GM19193 (cell line): ENCODE measurements around the gene SPPL2B.

Experiments used
- POLR2A ChIP-seq: IDR thresholded peaks from 4 replicates; pipeline ENCODE4 v1.6.1; 2011; ENCODE audit not compliant: insufficient read depth, insufficient read length; ENCODE audit errors: extremely low read depth

SPPL2B gene

DNA sequence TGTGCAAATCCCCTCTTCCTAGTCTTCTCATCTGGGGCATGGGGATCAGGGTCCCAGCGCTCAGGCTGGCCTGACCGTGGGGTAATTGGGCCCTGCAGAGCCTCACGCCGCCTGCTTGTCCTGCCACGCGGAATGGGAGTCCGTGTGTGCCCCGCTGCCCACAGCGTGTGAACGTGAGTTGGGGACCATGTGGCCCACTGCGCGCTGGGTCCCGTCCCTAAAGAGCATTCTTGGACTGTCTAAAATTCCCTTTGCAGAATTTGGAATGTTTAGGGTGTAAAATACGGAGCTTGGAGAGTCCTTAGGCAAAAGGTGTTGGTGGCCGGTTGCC lies 34.5 kb downstream of the SPPL2B start:
- TF ChIP-seq POLR2A = no peak

DNA sequence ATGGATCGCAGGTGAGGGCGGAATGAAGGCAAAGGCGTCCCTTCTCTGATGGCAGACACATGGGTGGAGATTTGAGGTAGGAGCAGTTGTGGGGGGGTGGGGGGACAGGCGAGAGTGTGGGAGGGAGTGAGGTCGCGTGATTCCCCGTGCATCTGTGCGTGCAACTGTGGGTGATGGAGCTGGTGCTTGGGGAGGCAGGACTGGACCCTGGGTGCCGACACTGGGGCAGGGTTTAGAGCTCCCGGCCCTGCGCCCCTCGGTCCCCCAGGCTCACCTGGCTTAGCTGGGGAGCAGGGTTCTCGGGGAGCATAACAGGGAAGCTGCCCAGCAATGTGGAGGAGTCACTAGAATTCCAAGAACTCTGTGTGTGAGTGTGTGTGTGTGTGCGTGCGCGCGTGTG lies 34.9 kb downstream of the SPPL2B start:
- no peak for TF ChIP-seq POLR2A

- TF ChIP-seq POLR2A = no peak
Observed at GRCh38 chr19:2365201-2365970, 36.9 kb downstream of the SPPL2B start.

DNA sequence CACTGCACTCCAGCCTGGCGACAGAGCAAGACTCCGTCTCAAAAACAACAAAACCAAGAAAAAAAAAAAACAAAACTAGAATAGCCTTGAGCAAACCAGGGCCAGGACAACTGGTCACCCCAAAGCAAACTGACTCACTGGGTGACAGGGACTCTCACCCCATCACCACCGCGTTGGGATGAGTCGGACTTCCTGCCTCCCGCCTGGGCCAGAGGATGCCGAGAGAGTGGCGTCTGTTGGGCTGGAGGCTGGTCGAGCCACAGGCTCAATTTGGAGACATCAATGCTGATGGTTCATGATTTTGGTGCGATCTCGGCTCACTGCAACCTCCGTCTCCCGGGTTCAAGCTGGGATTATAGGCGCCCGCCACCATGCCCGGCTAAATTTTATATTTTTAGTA lies 43.2 kb downstream of the SPPL2B start:
- no peak for TF ChIP-seq POLR2A

DNA sequence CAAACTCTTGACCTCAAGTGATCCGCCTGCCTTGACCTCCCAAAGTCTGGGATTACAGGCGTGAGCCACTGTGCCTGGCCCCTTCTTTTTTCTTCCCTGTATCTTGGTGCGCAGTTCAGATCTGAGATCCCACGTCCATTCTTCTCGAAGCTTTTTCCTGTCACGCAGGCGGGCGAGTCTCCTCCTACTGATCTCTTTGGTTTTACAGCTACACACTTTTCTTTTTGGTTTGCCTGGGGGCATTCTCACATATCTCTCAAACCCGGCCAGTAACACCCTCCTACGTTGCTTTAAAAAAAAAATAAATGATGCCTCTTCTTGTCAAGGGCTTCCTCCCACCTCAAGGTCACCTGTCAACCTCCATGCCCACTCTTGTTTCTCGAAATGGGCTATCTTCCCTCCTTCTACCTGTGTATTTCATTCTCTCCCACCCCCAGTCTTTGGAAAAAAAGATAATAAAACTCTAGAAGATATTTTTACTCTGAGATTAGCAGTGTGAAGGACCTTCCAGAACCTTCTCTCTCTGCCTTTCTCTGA lies 43.7 kb downstream of the SPPL2B start:
- no peak for TF ChIP-seq POLR2A

DNA sequence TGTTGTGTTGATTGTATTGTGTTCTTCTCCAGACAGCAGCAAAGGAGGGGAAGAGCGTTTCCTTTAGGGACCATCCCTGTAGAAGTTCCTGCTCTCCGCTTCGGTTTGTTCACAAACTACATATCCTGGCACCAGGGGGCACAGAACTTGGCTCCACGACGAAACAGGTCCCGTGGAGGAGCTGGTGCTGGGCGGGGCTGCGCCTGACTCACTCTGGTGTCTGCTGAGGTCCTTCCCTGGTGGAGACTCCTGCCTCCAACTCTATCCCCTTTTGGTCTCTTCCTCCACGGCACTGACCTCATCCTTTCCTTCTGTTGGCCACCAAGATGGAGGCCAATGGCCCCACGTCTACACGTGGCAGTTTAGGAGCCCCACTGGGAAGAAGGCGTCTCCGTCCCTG lies 46.3 kb downstream of the SPPL2B start:
- no peak for TF ChIP-seq POLR2A

GRCh38 chr19:2375353-2376121 lies 47.1 kb downstream of the SPPL2B start:
- no peak for TF ChIP-seq POLR2A

- TF ChIP-seq POLR2A = no peak
Observed at GRCh38 chr19:2376784-2377519, 48.5 kb downstream of the SPPL2B start.

- TF ChIP-seq POLR2A = no peak
Observed at GRCh38 chr19:2380567-2380966, 52.1 kb downstream of the SPPL2B start.

DNA sequence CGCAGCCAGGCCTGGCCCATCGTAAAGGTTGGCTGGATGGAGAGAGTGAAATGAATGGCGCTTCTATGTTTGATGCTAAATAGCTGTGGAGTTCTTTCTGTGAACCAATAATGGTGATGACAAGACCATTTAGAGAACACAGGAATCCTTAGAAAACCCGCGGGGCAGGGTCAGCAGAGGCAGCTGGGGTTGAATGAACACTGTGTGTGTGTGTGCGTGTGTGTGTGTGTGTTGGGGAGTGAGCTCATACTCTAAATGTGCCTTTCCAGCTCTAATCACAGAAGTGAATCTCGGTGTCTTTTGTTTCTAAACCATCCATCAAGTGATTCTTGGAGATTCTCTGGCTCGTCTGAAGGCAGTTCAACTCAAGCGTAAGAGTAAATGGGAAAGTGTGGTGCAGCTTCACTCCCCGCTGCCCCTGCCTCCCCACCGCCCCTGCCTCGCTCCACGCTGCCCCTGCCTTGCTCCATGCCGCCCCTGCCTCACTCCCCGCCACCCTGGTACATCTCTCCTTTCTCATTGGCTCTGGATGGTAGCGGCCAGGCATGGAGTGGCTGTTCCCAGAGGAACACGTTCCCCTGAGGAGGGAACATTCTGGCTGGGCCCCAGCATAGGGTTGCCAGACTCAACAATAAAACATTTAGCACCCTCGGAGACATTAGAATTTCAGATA lies 52.8 kb downstream of the SPPL2B start:
- TF ChIP-seq POLR2A = no peak

- no peak for TF ChIP-seq POLR2A
Observed at GRCh38 chr19:2382530-2383222, 54.2 kb downstream of the SPPL2B start.

DNA sequence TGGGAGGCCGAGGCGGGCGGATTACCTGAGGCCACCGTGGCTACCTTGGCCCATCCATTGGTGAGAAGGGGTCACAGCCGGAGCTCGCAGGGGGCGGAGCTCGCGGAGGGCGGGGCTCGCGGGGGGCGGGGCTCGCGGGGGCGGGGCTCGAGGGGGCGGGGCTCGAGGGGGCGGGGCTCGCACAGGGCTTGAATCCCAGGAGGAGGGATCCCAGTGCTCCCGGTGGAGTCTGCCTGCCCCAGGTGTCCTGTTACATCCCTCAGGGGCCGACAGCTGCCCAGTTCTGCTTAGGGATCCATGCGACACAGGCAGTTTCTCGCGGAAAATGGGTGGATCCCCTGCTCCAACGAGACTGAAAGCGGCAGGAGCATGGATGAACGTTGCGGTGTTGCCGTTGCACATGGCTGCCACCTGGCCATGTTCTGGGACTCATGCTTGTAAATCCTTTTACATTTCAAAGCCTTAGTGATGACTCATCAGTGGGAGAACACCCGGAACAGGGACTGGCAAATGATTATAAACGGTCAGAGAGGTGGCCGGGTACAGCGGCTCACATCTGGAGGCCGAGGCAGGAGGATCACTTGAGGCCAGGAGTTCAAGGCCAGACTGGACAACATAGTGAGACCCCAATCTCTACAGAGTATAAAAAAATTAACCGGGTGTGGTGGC lies 56.7 kb downstream of the SPPL2B start:
- TF ChIP-seq POLR2A = no peak

- no peak for TF ChIP-seq POLR2A
Observed at GRCh38 chr19:2387367-2388288, 59.1 kb downstream of the SPPL2B start.

DNA sequence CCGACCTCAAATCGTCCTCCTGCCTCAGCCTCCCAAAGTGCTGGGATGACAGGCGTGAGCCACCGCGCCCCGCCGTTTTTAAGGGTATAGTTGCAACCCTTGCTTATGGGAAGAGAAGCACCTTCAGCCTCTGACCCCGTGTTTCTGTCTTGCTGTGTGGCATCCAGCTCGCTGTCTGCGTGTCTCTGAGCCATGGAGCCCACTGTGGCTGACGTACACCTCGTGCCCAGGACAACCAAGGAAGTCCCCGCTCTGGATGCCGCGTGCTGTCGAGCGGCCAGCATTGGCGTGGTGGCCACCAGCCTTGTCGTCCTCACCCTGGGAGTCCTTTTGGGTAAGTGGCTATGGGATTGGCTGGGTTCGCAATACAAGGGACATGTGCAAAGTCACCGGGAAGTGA lies 61.1 kb downstream of the SPPL2B start:
- TF ChIP-seq POLR2A = no peak
